Measurements from ENCODE around the gene CCL16. TPM values are rescaled to one million over a fixed set of nuclear protein-coding genes. Genes with fewer than 3 reads are reported as not detected.
"Not testable (repeated sequence)": the region's sequence is repeated elsewhere in the genome, so short reads cannot be mapped to it uniquely, and the experiment has no call there.

CCL16 gene
- polyA plus RNA-seq, 1 donor (not counting 4 experiments of a cell fraction or from before 2014, with no cell fraction given): not detected

GRCh38 chr17:35998018-35998545 lies 16.8 kb upstream of the CCL16 start:
- FAIRE-seq (no peak), DNase-seq (ENCODE audit: low read depth, low spot score) (no peak)
- H2AFZ ChIP-seq (ENCODE audit: control insufficient read depth, low read length): no peak overlapping the region

GRCh38 chr17:35995346-35995745 lies 14.0 kb upstream of the CCL16 start:
- dilution Hi-C loops (cut with MboI; ENCODE audit: extremely low pct_ligation_motif_present, low sequenced_read_pairs): loop anchor here (25.0 kb wide), 1 partner anchor 142 kb away; no protein-coding TSS in a partner anchor
- not testable (repeated sequence) for FAIRE-seq; H3K4me1 ChIP-seq (ENCODE audit: control insufficient read depth, extremely low read depth, insufficient read depth, low read length)

More at GRCh38 chr17:35998018-35998545, 16.8 kb upstream of the CCL16 start:
- Histone ChIP-seq H3K79me2 (ENCODE audit: control insufficient read depth, insufficient read depth, low read length) (no peaks in the 10 kb centered on the region), H3K4me3 (ENCODE audit: control insufficient read depth in 2 of 3, extremely low read depth in 1 of 3, insufficient read depth in 2 of 3, low read depth in 1 of 3, low read length in 3 of 3) (no peak overlapping the region), H3K27me3 (ENCODE audit: control insufficient read depth, extremely low read depth, insufficient read depth, low read length) (no peaks in the 10 kb centered on the region), H4K20me1 (ENCODE audit: control insufficient read depth, extremely low read depth, insufficient read depth, low read length) (no peaks in the 10 kb centered on the region), H3K27ac (ENCODE audit: control insufficient read depth, insufficient read depth, low read length) (no peak overlapping the region), H3K36me3 (ENCODE audit: control insufficient read depth in 2 of 2, extremely low read depth in 1 of 2, insufficient read depth in 2 of 2, low read length in 2 of 2) (no peaks in the 10 kb centered on the region), H3K9ac (ENCODE audit: control insufficient read depth, extremely low read depth, insufficient read depth, low read length) (no peak overlapping the region), H3K4me2 (ENCODE audit: control insufficient read depth, extremely low read depth, insufficient read depth, low read depth, low read length) (no peak overlapping the region), H3K9me3 (ENCODE audit: control insufficient read depth, low read depth, low read length) (no peaks in the 10 kb centered on the region), H3K9me1 (ENCODE audit: control insufficient read depth, extremely low read depth, insufficient read depth, low read length) (no peaks in the 10 kb centered on the region), H3K4me1 (ENCODE audit: control insufficient read depth, extremely low read depth, insufficient read depth, low read length) (no peaks in the 10 kb centered on the region)
- no peak for TF ChIP-seq EZH2 (IDR thresholded peaks at IDR 0.05; ENCODE audit: low read length)
- no peak for TF ChIP-seq CTCF (optimal IDR thresholded peaks at IDR 0.05 in 1 of 3, IDR thresholded peaks at IDR 0.05 in 1 of 3, conservative IDR thresholded peaks at IDR 0.05 in 1 of 3; ENCODE audit: extremely low read depth in 1 of 3, insufficient read depth in 2 of 3, low read length in 3 of 3)
- dilution Hi-C loops (cut with MboI; ENCODE audit: extremely low pct_ligation_motif_present, low sequenced_read_pairs): loop anchor here (25.0 kb wide), 1 partner anchor 139 kb away; no protein-coding TSS in a partner anchor

GRCh38 chr17:35991075-35991474 lies 9.8 kb upstream of the CCL16 start:
- no peaks in the 10 kb centered on the region for H3K4me1 ChIP-seq (ENCODE audit: control insufficient read depth, extremely low read depth, insufficient read depth, low read length)
- H3K4me3 ChIP-seq (ENCODE audit: control insufficient read depth in 2 of 3, extremely low read depth in 1 of 3, insufficient read depth in 2 of 3, low read depth in 1 of 3, low read length in 3 of 3): no peak overlapping the region
- H3K27ac ChIP-seq (ENCODE audit: control insufficient read depth, insufficient read depth, low read length): no peak overlapping the region
- no peaks in the 10 kb centered on the region for H3K9me3 ChIP-seq (ENCODE audit: control insufficient read depth, low read depth, low read length)
- H4K20me1 ChIP-seq (ENCODE audit: control insufficient read depth, extremely low read depth, insufficient read depth, low read length): no peaks in the 10 kb centered on the region
- TF ChIP-seq CTCF (optimal IDR thresholded peaks at IDR 0.05 in 1 of 3, IDR thresholded peaks at IDR 0.05 in 1 of 3, conservative IDR thresholded peaks at IDR 0.05 in 1 of 3; ENCODE audit: extremely low read depth in 1 of 3, insufficient read depth in 2 of 3, low read length in 3 of 3) (no peak), EZH2 (IDR thresholded peaks at IDR 0.05; ENCODE audit: low read length) (no peak)
- DNase-seq (ENCODE audit: low read depth, low spot score): no peak
- no peak overlapping the region for H2AFZ ChIP-seq (ENCODE audit: control insufficient read depth, low read length)
- H3K36me3 ChIP-seq (ENCODE audit: control insufficient read depth in 2 of 2, extremely low read depth in 1 of 2, insufficient read depth in 2 of 2, low read length in 2 of 2): no peaks in the 10 kb centered on the region
- FAIRE-seq: no peak
- no peaks in the 10 kb centered on the region for H3K9me1 ChIP-seq (ENCODE audit: control insufficient read depth, extremely low read depth, insufficient read depth, low read length)
- dilution Hi-C loops (cut with MboI; ENCODE audit: extremely low pct_ligation_motif_present, low sequenced_read_pairs): loop anchor here (25.0 kb wide), 1 partner anchor 146 kb away; no protein-coding TSS in a partner anchor
- H3K79me2 ChIP-seq (ENCODE audit: control insufficient read depth, insufficient read depth, low read length): no peaks in the 10 kb centered on the region
- H3K27me3 ChIP-seq (ENCODE audit: control insufficient read depth, extremely low read depth, insufficient read depth, low read length): no peaks in the 10 kb centered on the region
- no peak overlapping the region for H3K4me2 ChIP-seq (ENCODE audit: control insufficient read depth, extremely low read depth, insufficient read depth, low read depth, low read length)
- no peak overlapping the region for H3K9ac ChIP-seq (ENCODE audit: control insufficient read depth, extremely low read depth, insufficient read depth, low read length)

More at GRCh38 chr17:35995346-35995745, 14.0 kb upstream of the CCL16 start:
- H3K79me2 ChIP-seq (ENCODE audit: control insufficient read depth, insufficient read depth, low read length); H4K20me1 ChIP-seq (ENCODE audit: control insufficient read depth, extremely low read depth, insufficient read depth, low read length); H3K9me3 ChIP-seq (ENCODE audit: control insufficient read depth, low read depth, low read length); H3K4me3 ChIP-seq (ENCODE audit: control insufficient read depth in 2 of 3, extremely low read depth in 1 of 3, insufficient read depth in 2 of 3, low read depth in 1 of 3, low read length in 3 of 3); H3K9me1 ChIP-seq (ENCODE audit: control insufficient read depth, extremely low read depth, insufficient read depth, low read length); H3K36me3 ChIP-seq (ENCODE audit: control insufficient read depth in 2 of 2, extremely low read depth in 1 of 2, insufficient read depth in 2 of 2, low read length in 2 of 2); DNase-seq (ENCODE audit: low read depth, low spot score); H2AFZ ChIP-seq (ENCODE audit: control insufficient read depth, low read length); H3K27me3 ChIP-seq (ENCODE audit: control insufficient read depth, extremely low read depth, insufficient read depth, low read length); H3K27ac ChIP-seq (ENCODE audit: control insufficient read depth, insufficient read depth, low read length); H3K9ac ChIP-seq (ENCODE audit: control insufficient read depth, extremely low read depth, insufficient read depth, low read length); H3K4me2 ChIP-seq (ENCODE audit: control insufficient read depth, extremely low read depth, insufficient read depth, low read depth, low read length): not testable (repeated sequence)

All from keratinocyte (primary cell).